GM10847 (cell line): ENCODE results near the gene NRG3.

ENCODE experiments used
- POLR2A ChIP-seq: IDR thresholded peaks from 2 replicates; pipeline ENCODE4 v1.6.1; 2011; ENCODE audit not compliant: insufficient read length; ENCODE audit errors: extremely low read depth

Gene NRG3

GRCh38 chr10:81873932-81874816 lies 820 bp upstream of the NRG3 start:
- TF ChIP-seq POLR2A, result no peak

GRCh38 chr10:81875467-81876252 lies 666 bp downstream of the NRG3 start:
- no peak for TF ChIP-seq POLR2A

GRCh38 chr10:81876253-81877077 lies 1.5 kb downstream of the NRG3 start:
- no peak for TF ChIP-seq POLR2A

- no peak for TF ChIP-seq POLR2A
Observed at GRCh38 chr10:81877596-81877995, 2.6 kb downstream of the NRG3 start.

GRCh38 chr10:81882011-81882410 lies 7.0 kb downstream of the NRG3 start:
- no peak for TF ChIP-seq POLR2A

GRCh38 chr10:81884856-81885255 lies 9.9 kb downstream of the NRG3 start:
- TF ChIP-seq POLR2A, result no peak

GRCh38 chr10:81885491-81885890 lies 10.5 kb downstream of the NRG3 start:
- no peak for TF ChIP-seq POLR2A

- no peak for TF ChIP-seq POLR2A
Observed at GRCh38 chr10:81886939-81887338, 11.9 kb downstream of the NRG3 start.

GRCh38 chr10:81889181-81889769 lies 14.3 kb downstream of the NRG3 start:
- no peak for TF ChIP-seq POLR2A

- no peak for TF ChIP-seq POLR2A
Observed at GRCh38 chr10:81894616-81895015, 19.6 kb downstream of the NRG3 start.

GRCh38 chr10:81898518-81898917 lies 23.5 kb downstream of the NRG3 start:
- TF ChIP-seq POLR2A, result no peak

- no peak for TF ChIP-seq POLR2A
Observed at GRCh38 chr10:81900989-81901388, 26.0 kb downstream of the NRG3 start.

- no peak for TF ChIP-seq POLR2A
Observed at GRCh38 chr10:81903472-81903871, 28.5 kb downstream of the NRG3 start.

- TF ChIP-seq POLR2A, result no peak
Observed at GRCh38 chr10:81905161-81905560, 30.2 kb downstream of the NRG3 start.

- no peak for TF ChIP-seq POLR2A
Observed at GRCh38 chr10:81909453-81909852, 34.5 kb downstream of the NRG3 start.

- no peak for TF ChIP-seq POLR2A
Observed at GRCh38 chr10:81911328-81911727, 36.3 kb downstream of the NRG3 start.
